Astrocyte (in vitro differentiated cells and primary cell): Measurements from ENCODE around the gene QSER1.
"Not testable (repeated sequence)": the region's sequence is repeated elsewhere in the genome, so short reads cannot be mapped to it uniquely, and the experiment has no call there.

Experiments
- EZH2 ChIP-seq: IDR thresholded peaks from 2 replicates; pipeline ENCODE4 v1.6.1; 2012; ENCODE audit warnings: mild to moderate bottlenecking, low read length, inconsistent platforms; ENCODE audit not compliant: insufficient read depth
- TF ChIP-seq, protein P1 (sequence below): IDR thresholded peaks from 2 replicates; pipeline ENCODE4 v1.5.1; 2011; ENCODE audit warnings: low read depth, mild to moderate bottlenecking, inconsistent platforms, low read length, moderate library complexity; ENCODE audit not compliant: insufficient read depth

DNA sequence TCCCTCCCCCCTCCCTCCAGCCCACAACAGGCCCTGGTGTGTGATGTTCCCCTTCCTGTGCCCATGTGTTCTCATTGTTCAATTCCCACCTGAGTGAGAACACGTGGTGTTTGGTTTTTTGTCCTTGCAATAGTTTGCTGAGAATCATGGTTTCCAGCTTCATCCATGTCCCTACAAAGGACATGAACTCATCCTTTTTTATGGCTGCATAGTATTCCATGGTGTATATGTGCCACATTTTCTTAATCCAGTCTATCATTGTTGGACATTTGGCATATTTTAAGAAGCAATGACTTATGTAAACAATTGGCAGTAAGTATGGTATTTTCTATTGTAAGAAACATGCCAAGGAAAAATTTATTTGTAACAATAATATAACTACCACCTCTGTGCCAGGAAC is 43.6 kb downstream of the QSER1 start:
- TF ChIP-seq EZH2 = not testable (repeated sequence)
- TF ChIP-seq, protein P1, sequence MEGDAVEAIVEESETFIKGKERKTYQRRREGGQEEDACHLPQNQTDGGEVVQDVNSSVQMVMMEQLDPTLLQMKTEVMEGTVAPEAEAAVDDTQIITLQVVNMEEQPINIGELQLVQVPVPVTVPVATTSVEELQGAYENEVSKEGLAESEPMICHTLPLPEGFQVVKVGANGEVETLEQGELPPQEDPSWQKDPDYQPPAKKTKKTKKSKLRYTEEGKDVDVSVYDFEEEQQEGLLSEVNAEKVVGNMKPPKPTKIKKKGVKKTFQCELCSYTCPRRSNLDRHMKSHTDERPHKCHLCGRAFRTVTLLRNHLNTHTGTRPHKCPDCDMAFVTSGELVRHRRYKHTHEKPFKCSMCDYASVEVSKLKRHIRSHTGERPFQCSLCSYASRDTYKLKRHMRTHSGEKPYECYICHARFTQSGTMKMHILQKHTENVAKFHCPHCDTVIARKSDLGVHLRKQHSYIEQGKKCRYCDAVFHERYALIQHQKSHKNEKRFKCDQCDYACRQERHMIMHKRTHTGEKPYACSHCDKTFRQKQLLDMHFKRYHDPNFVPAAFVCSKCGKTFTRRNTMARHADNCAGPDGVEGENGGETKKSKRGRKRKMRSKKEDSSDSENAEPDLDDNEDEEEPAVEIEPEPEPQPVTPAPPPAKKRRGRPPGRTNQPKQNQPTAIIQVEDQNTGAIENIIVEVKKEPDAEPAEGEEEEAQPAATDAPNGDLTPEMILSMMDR = not testable (repeated sequence)
